Measurements from ENCODE around the gene EPHB2. TPM values are rescaled to one million over a fixed set of nuclear protein-coding genes. Genes with fewer than 3 reads are reported as not detected.
"Not testable (repeated sequence)": the region's sequence is repeated elsewhere in the genome, so short reads cannot be mapped to it uniquely, and the experiment has no call there.

Gene EPHB2
- total RNA-seq, 2 donors from 2014 or later: 34.0 to 50.7 TPM

GRCh38 chr1:22833699-22834098 lies 123.1 kb downstream of the EPHB2 start:
- Mint-ChIP-seq H3K9me3 (no peaks in the 10 kb centered on the region), H3K4me3 (no peak overlapping the region), H3K36me3 (ENCODE audit: low read depth) (no peaks in the 10 kb centered on the region), H3K27me3 (ENCODE audit: insufficient read depth) (no peaks in the 10 kb centered on the region), H3K4me1 (peaks cover 10% of the 10 kb centered on the region), H3K27ac (no peak overlapping the region)
- no peaks in the 10 kb centered on the region for H3K36me3 ChIP-seq (ENCODE audit: control insufficient read depth, insufficient read depth, low read length)
- no peak for DNase-seq
- no peak overlapping the region for H3K9ac ChIP-seq (ENCODE audit: extremely low read depth, low read length, poor library complexity, severe bottlenecking)
- H3K27ac ChIP-seq (ENCODE audit: low read depth, low read length): no peak overlapping the region
- no peaks in the 10 kb centered on the region for H3K9me3 ChIP-seq (ENCODE audit: control insufficient read depth, low read length)
- peaks cover 3% of the 10 kb centered on the region for H3K4me1 ChIP-seq (ENCODE audit: control insufficient read depth, insufficient read depth, low read length)
- no peak overlapping the region for H3K4me3 ChIP-seq (ENCODE audit: low read length)
- WGBS, 2 experiments (ENCODE audit: insufficient coverage in 1 of 2, insufficient read length in 1 of 2): 86% methylated on average over 1 of the region's 1 CpG; no CpG with 5 or more reads in 1 of the 2 experiments
- H3K27me3 ChIP-seq (ENCODE audit: control insufficient read depth, insufficient read depth, low read length, poor library complexity, severe bottlenecking): no peaks in the 10 kb centered on the region
- no peak for TF ChIP-seq CTCF (conservative IDR thresholded peaks at IDR 0.05)

GRCh38 chr1:22834420-22834819 lies 123.8 kb downstream of the EPHB2 start:
- not testable (repeated sequence) for H3K36me3 ChIP-seq (ENCODE audit: control insufficient read depth, insufficient read depth, low read length); H3K27me3 ChIP-seq (ENCODE audit: control insufficient read depth, insufficient read depth, low read length, poor library complexity, severe bottlenecking); H3K27ac ChIP-seq (ENCODE audit: low read depth, low read length); H3K9ac ChIP-seq (ENCODE audit: extremely low read depth, low read length, poor library complexity, severe bottlenecking); H3K4me1 Mint-ChIP-seq; H3K4me1 ChIP-seq (ENCODE audit: control insufficient read depth, insufficient read depth, low read length); H3K27me3 Mint-ChIP-seq (ENCODE audit: insufficient read depth); H3K9me3 Mint-ChIP-seq; H3K4me3 ChIP-seq (ENCODE audit: low read length); H3K27ac Mint-ChIP-seq; H3K9me3 ChIP-seq (ENCODE audit: control insufficient read depth, low read length); H3K36me3 Mint-ChIP-seq (ENCODE audit: low read depth); DNase-seq; H3K4me3 Mint-ChIP-seq
- 88 to 91% methylated on average over 2 of the region's 2 CpGs for WGBS, 2 experiments (ENCODE audit: insufficient coverage in 1 of 2, insufficient read length in 1 of 2)

- Histone ChIP-seq H3K4me1 (ENCODE audit: control insufficient read depth, insufficient read depth, low read length) (peaks cover 3% of the 10 kb centered on the region), H3K27ac (ENCODE audit: low read depth, low read length) (peak overlapping the region; percentile 61), H3K9ac (ENCODE audit: extremely low read depth, low read length, poor library complexity, severe bottlenecking) (no peak overlapping the region), H3K9me3 (ENCODE audit: control insufficient read depth, low read length) (no peaks in the 10 kb centered on the region), H3K4me3 (ENCODE audit: low read length) (no peak overlapping the region), H3K27me3 (ENCODE audit: control insufficient read depth, insufficient read depth, low read length, poor library complexity, severe bottlenecking) (no peaks in the 10 kb centered on the region), H3K36me3 (ENCODE audit: control insufficient read depth, insufficient read depth, low read length) (no peaks in the 10 kb centered on the region)
- no peak for TF ChIP-seq CTCF (conservative IDR thresholded peaks at IDR 0.05)
- H3K4me3 Mint-ChIP-seq: no peak overlapping the region
- H3K27ac Mint-ChIP-seq: no peak overlapping the region
- H3K27me3 Mint-ChIP-seq (ENCODE audit: insufficient read depth): no peaks in the 10 kb centered on the region
- no peaks in the 10 kb centered on the region for H3K9me3 Mint-ChIP-seq
- no peak for DNase-seq
- H3K36me3 Mint-ChIP-seq (ENCODE audit: low read depth): no peaks in the 10 kb centered on the region
- WGBS, 2 experiments (ENCODE audit: insufficient coverage in 1 of 2, insufficient read length in 1 of 2): 81 to 93% methylated on average over 18 to 24 of the region's 24 CpGs
- H3K4me1 Mint-ChIP-seq: peaks cover 3% of the 10 kb centered on the region
Observed at GRCh38 chr1:22835636-22836319, 125.1 kb downstream of the EPHB2 start.

- Histone ChIP-seq H3K27me3 (ENCODE audit: control insufficient read depth, insufficient read depth, low read length, poor library complexity, severe bottlenecking) (no peaks in the 10 kb centered on the region), H3K9me3 (ENCODE audit: control insufficient read depth, low read length) (no peaks in the 10 kb centered on the region), H3K9ac (ENCODE audit: extremely low read depth, low read length, poor library complexity, severe bottlenecking) (no peak overlapping the region), H3K4me3 (ENCODE audit: low read length) (no peak overlapping the region), H3K27ac (ENCODE audit: low read depth, low read length) (no peak overlapping the region), H3K4me1 (ENCODE audit: control insufficient read depth, insufficient read depth, low read length) (peaks cover 3% of the 10 kb centered on the region), H3K36me3 (ENCODE audit: control insufficient read depth, insufficient read depth, low read length) (no peaks in the 10 kb centered on the region)
- no peaks in the 10 kb centered on the region for H3K9me3 Mint-ChIP-seq
- H3K4me3 Mint-ChIP-seq: no peak overlapping the region
- no peaks in the 10 kb centered on the region for H3K27me3 Mint-ChIP-seq (ENCODE audit: insufficient read depth)
- H3K27ac Mint-ChIP-seq: no peak overlapping the region
- 82 to 90% methylated on average over 4 to 5 of the region's 5 CpGs for WGBS, 2 experiments (ENCODE audit: insufficient coverage in 1 of 2, insufficient read length in 1 of 2)
- TF ChIP-seq CTCF (conservative IDR thresholded peaks at IDR 0.05): no peak
- peaks cover 3% of the 10 kb centered on the region for H3K4me1 Mint-ChIP-seq
- no peaks in the 10 kb centered on the region for H3K36me3 Mint-ChIP-seq (ENCODE audit: low read depth)
- DNase-seq: no peak
Observed at GRCh38 chr1:22836850-22837249, 126.2 kb downstream of the EPHB2 start.
